Calu3 (cell line): ENCODE data around the gene LMF1. TPM values are rescaled to one million over a fixed set of nuclear protein-coding genes. Genes with fewer than 3 reads are reported as not detected.

Experiments
- BruUV-seq: library from RNA; stranded (reverse); fragments of 400-500 nt; replicated peaks from 2 replicates; lab custom pipeline; 2021; lab: Mats Ljungman, UMichigan
- CTCF ChIA-PET: fragments of 300-600 bp; sonication (Branson Sonifier 250); formaldehyde crosslinking; loops from one replicate; lab custom pipeline; 2022; ENCODE audit warnings: antibody characterized with exemption; lab: Charles Lee
- DNase-seq: peaks from one replicate; pipeline ENCODE4 v3.0.0; 2022
- H3K27ac Mint-ChIP-seq: one replicate; pipeline ENCODE4 v1.8.0; 2022; ENCODE audit warnings: mixed read lengths; ENCODE audit not compliant: unreplicated experiment
- H3K27me3 Mint-ChIP-seq: one replicate; pipeline ENCODE4 v1.8.0; 2022; ENCODE audit warnings: mixed read lengths; ENCODE audit not compliant: unreplicated experiment
- H3K36me3 Mint-ChIP-seq: one replicate; pipeline ENCODE4 v1.8.0; 2022; ENCODE audit warnings: mild to moderate bottlenecking, moderate library complexity, mixed read lengths; ENCODE audit not compliant: insufficient read depth, unreplicated experiment
- H3K4me1 Mint-ChIP-seq: one replicate; pipeline ENCODE4 v1.8.0; 2022; ENCODE audit warnings: mild to moderate bottlenecking, low read depth, mixed read lengths; ENCODE audit not compliant: unreplicated experiment
- H3K4me3 Mint-ChIP-seq: one replicate; pipeline ENCODE4 v1.8.0; 2022; ENCODE audit warnings: mild to moderate bottlenecking, low read depth, moderate library complexity, mixed read lengths; ENCODE audit not compliant: unreplicated experiment
- H3K9me3 Mint-ChIP-seq: one replicate; pipeline ENCODE4 v1.8.0; 2022; ENCODE audit warnings: low read depth, mixed read lengths; ENCODE audit not compliant: unreplicated experiment
- CTCF ChIP-seq: fragments of 200-600 bp; IDR thresholded peaks from one replicate; pipeline ENCODE4 v1.8.0; 2022; ENCODE audit warnings: antibody characterized with exemption; ENCODE audit not compliant: unreplicated experiment
- intact Hi-C: fragments of 100-400 bp; cut with micrococcal nuclease; formaldehyde crosslinking; loops from one replicate; pipeline ENCODE4 v1.10.0; 2022; ENCODE audit not compliant: unreplicated experiment
- total RNA-seq: library from RNA; stranded (reverse); gene quantifications from 2 replicates; pipeline ENCODE4 v1.2.3, GENCODE V29; 2022

LMF1 gene
- total RNA-seq, 1 experiment from 2014 or later = 31.9 TPM

DNA sequence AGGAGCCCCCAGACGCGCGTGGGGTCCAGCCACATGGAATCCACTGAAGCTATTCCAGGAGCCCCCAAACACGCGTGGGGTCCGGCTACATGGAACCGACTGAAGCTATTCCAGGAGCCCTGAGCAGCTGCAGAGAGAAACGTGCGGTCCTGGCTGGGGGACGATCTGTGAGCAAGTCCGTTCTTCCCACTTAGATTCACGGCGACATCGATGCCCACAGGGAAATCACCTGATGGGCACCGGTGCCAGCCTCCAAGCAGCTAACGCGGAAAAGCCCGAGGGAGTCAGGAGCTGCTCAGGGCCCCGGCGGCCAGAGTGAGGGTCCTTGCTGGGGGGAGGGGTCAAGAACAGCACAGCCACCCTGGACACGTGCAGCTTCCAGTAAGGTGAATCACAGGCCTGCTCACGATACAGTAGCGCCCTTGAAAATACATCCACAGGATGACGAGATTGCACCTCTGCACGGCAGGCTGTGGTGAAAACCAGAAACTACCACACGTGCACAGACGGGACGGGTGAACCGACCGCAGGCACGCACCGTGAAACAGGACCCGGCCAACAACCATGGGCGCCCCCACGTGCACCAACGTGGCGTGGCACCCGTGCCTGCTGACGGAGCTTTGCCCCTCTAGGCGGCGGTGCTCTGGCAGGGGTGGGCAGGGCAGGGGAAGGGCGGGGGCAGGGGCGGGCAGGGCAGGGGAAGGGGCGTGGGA, 92.6 kb downstream of the LMF1 start:
- Mint-ChIP-seq H3K27me3 (peaks cover 15% of the 10 kb centered on the region), H3K27ac (no peak overlapping the region), H3K36me3 (peaks cover 3% of the 10 kb centered on the region), H3K9me3 (no peaks in the 10 kb centered on the region), H3K4me3 (no peak overlapping the region), H3K4me1 (no peaks in the 10 kb centered on the region)
- TF ChIP-seq CTCF = no peak
- no TSS peak for BruUV-seq
- intact Hi-C loops = no loop called here
- DNase-seq = no peak
- CTCF ChIA-PET = no interaction called here

DNA sequence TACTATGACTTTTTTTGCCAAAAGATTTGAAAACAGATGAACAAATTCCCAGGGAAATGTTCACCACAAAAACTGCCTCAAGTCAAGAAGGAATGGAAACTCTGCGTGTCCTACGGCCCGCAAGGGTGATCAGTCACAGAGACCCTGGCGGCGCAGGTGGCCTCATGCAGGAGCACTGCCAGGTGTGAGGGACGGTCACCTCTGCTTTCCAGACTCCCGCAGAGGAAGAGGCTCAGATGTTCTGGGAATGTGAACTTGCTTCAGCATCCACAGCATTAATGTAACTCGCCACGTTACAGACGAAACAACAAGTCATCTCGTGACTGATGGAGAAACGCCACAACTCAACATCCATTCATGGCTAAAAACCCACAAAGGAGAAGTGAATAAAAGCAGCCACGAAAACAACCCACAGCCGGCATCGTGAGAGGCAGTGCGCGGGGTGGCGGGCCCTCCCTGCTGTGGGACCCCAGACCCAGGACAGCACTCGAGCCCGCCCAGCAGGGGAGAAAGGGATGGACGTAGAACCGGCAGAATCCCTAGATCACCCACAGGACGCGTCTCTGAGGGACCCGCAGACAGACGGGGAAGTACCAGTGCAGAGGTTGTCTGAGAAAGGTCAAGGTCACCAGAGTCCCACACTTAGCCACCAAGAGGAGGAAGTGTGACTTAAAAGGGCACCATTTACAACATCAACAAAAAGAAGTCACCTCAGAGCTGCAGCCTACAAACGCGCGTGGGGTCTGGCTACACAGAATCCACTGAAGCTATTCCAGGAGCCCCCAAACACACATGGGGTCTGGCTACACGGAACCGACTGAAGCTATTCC, 93.3 kb downstream of the LMF1 start:
- Mint-ChIP-seq H3K36me3 (peaks cover 3% of the 10 kb centered on the region), H3K27ac (no peak overlapping the region), H3K27me3 (peaks cover 12% of the 10 kb centered on the region), H3K4me1 (no peaks in the 10 kb centered on the region), H3K9me3 (no peaks in the 10 kb centered on the region), H3K4me3 (no peak overlapping the region)
- DNase-seq = no peak
- TF ChIP-seq CTCF = no peak
- CTCF ChIA-PET = no interaction called here
- BruUV-seq = no TSS peak
- intact Hi-C loops = no loop called here

DNA sequence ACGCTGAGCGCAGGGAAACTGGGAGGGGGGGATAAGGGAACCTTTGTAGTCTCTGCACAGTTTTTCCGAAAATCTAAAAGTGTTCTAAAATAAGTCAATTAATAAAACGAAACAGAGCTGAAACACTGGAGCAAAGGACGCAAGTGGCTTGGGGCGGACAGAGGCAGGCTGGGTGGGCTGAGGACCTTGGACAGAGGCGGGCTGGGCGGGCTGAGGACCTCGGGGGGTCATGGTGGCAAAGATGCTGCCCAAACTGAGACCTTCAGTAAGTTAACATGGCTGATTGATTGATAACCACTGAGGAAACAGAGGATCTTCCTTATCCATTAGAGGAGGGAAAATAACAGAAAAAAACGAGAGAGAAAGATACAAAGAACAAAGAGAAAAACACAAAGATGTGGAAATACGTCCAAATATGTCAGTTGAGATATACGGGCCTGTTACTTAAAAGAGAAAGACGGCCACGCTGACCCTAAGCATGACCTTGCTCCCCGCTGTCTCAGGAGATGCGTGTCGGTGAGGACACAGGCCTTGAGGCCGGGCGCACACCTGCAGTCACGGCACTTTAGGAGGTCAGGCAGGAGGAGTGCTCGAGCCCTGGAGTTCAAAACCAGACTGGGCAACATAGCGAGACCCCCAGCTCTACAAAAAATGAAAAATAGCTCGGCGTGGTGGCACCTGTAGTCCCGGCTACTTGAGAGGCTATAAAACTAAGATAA, 94.1 kb downstream of the LMF1 start:
- intact Hi-C loops = no loop called here
- no peak overlapping the region for H3K4me3 Mint-ChIP-seq

More for the DNA sequence above, 94.1 kb downstream of the LMF1 start:
- Mint-ChIP-seq H3K27me3 (peaks cover 4% of the 10 kb centered on the region), H3K4me1 (no peaks in the 10 kb centered on the region), H3K36me3 (peaks cover 3% of the 10 kb centered on the region), H3K27ac (no peak overlapping the region), H3K9me3 (no peaks in the 10 kb centered on the region)
- CTCF ChIA-PET = no interaction called here
- no TSS peak for BruUV-seq
- no peak for TF ChIP-seq CTCF
- no peak for DNase-seq
